Breast epithelium (tissue), 4 donors: ENCODE results near the gene CHST1. TPM values are rescaled to one million over a fixed set of nuclear protein-coding genes. Genes with fewer than 3 reads are reported as not detected.

Experiments
- DNase-seq, 2 donors: peaks; one replicate each; pipeline ENCODE4 v3.0.0-alpha.2; 2019; ENCODE audit warnings: low spot score in 2 of 2
- H3K27ac ChIP-seq, 2 donors: fragments of 200-600 bp; sonication (generic) in 1 of 2; one replicate each; pipeline ENCODE4 v1.5.1; 2016 to 2019; ENCODE audit warnings: mild to moderate bottlenecking in 1 of 2
- H3K27me3 ChIP-seq, 2 donors: fragments of 200-600 bp; sonication (generic) in 1 of 2; one replicate each; pipeline versions ENCODE4 v1.5.1 to v1.6.0; 2017 to 2019; ENCODE audit warnings: control low read depth in 1 of 2, mild to moderate bottlenecking in 1 of 2
- H3K36me3 ChIP-seq: fragments of 200-600 bp; one replicate; pipeline ENCODE4 v1.5.1; 2019
- H3K4me1 ChIP-seq, 2 donors: fragments of 200-600 bp; sonication (generic); one replicate each; pipeline ENCODE4 v1.5.1; 2016 to 2019; ENCODE audit warnings: control low read depth in 1 of 2
- H3K4me3 ChIP-seq, 3 donors: fragments of 200-600 bp; sonication (generic); 1 replicate in 2 of 3; 2 replicates in 1 of 3; pipeline ENCODE4 v1.5.1; 2016 to 2019; ENCODE audit warnings: mild to moderate bottlenecking in 3 of 3, moderate library complexity in 2 of 3
- H3K9me3 ChIP-seq, 2 donors: fragments of 200-600 bp; sonication (generic) in 1 of 2; one replicate each; pipeline ENCODE4 v1.5.1; 2016 to 2019; ENCODE audit warnings: control low read depth in 1 of 2
- POLR2A ChIP-seq: fragments of 450-650 bp; IDR thresholded peaks from one replicate; pipeline ENCODE4 v1.6.1; 2016; ENCODE audit warnings: antibody characterized with exemption, mild to moderate bottlenecking, moderate library complexity
- POLR2AphosphoS5 ChIP-seq, 3 donors: sonication (generic); formaldehyde crosslinking; IDR thresholded peaks; one replicate each; pipeline ENCODE4 v1.6.1; 2017; ENCODE audit warnings: antibody characterized with exemption in 3 of 3
- intact Hi-C: fragments of 100-400 bp; cut with DNase I; formaldehyde crosslinking; loops from one replicate; pipeline ENCODE4 v1.15.1; 2023; ENCODE audit warnings: low total_unique reads
- total RNA-seq, 3 donors: library from RNA; depleted of rRNA; stranded (reverse); fragments of >200 nt; gene quantifications; one replicate each; pipeline ENCODE4 v1.1.0, GENCODE V29; 2016
- TF ChIP-seq, protein P1 (sequence below), 3 donors: fragments of 450-650 bp; IDR thresholded peaks; one replicate each; pipeline ENCODE4 v1.5.1; 2016 to 2017; ENCODE audit warnings: antibody characterized with exemption in 3 of 3, mild to moderate bottlenecking in 3 of 3, moderate library complexity in 3 of 3

CHST1 gene
- total RNA-seq, 3 donors from 2014 or later = 1.8 to 3.6 (median 2.2) TPM

DNA sequence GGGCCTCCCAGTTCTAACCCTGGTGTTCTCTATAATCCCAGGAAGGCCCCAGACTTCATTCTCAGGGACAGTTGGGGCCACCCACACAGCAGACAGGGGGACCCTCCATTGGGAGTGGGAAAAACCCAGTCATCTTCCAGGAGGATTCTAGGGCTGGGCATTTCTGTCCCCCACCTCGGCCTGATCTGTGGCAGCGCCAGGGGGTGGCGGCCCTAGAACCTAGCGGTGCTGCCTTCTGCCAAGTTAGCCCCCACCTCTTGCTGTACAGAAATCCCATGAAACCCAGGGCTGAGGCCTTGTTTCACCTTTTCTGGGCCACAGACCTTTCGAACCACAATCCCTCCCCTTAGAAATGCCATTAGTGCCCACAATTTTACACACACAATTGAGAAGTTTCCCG, 9.6 kb downstream of the CHST1 start:
- no peaks in the 10 kb centered on the region for H3K4me1 ChIP-seq
- TF ChIP-seq, protein P1, sequence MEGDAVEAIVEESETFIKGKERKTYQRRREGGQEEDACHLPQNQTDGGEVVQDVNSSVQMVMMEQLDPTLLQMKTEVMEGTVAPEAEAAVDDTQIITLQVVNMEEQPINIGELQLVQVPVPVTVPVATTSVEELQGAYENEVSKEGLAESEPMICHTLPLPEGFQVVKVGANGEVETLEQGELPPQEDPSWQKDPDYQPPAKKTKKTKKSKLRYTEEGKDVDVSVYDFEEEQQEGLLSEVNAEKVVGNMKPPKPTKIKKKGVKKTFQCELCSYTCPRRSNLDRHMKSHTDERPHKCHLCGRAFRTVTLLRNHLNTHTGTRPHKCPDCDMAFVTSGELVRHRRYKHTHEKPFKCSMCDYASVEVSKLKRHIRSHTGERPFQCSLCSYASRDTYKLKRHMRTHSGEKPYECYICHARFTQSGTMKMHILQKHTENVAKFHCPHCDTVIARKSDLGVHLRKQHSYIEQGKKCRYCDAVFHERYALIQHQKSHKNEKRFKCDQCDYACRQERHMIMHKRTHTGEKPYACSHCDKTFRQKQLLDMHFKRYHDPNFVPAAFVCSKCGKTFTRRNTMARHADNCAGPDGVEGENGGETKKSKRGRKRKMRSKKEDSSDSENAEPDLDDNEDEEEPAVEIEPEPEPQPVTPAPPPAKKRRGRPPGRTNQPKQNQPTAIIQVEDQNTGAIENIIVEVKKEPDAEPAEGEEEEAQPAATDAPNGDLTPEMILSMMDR (IDR thresholded peaks at IDR 0.05) = no peak
- TF ChIP-seq POLR2A = no peak
- TF ChIP-seq POLR2AphosphoS5 (IDR thresholded peaks at IDR 0.05) = no peak
- no peak for DNase-seq
- intact Hi-C loops = no loop called here
- H3K4me3 ChIP-seq = no peak overlapping the region
- H3K27me3 ChIP-seq = peaks cover 0 to 28% of the 10 kb centered on the region in 2 donors
- no peak overlapping the region for H3K27ac ChIP-seq
- H3K36me3 ChIP-seq = no peaks in the 10 kb centered on the region
- H3K9me3 ChIP-seq = no peaks in the 10 kb centered on the region

DNA sequence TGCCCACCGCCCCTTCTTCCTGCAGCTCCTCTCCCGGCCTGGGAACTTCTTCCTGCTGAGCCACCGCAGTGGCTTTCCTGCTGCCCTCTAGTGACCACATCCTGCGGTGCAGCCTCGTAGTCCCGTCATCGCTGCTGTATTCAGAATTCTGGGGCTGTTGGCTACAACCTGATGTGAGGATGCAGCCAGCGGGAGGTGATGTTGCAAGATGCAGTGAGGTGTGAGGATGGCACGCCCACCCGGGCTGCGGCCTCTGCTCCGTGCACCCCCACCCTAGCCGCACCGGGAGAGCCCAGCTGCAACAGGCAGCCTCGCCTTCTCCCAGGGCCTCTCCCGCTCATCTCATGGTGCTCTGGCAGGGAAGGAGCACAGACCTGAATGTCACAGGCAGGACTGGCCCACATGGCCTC, 10.1 kb downstream of the CHST1 start:
- H3K27me3 ChIP-seq = peaks cover 0 to 26% of the 10 kb centered on the region in 2 donors

DNA sequence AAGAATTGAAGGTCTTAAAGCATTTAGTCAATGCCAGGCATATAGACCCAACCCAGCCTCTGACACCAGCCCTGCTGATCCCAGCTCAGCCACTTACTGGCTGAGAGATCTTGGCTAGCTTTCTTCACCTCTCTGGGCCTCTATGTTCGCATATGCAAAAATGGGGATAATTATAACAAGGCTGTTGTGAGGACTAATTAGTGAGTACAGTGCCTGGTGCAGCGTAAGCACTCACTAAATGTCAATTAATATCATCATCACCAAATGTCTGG, 10.5 kb downstream of the CHST1 start:
- DNase-seq = no peak
- no peak overlapping the region for H3K4me3 ChIP-seq
- TF ChIP-seq POLR2A (no peak), POLR2AphosphoS5 (IDR thresholded peaks at IDR 0.05) (no peak)
- TF ChIP-seq, protein P1 (IDR thresholded peaks at IDR 0.05) = no peak
- no peaks in the 10 kb centered on the region for H3K9me3 ChIP-seq
- intact Hi-C loops = no loop called here
- no peaks in the 10 kb centered on the region for H3K4me1 ChIP-seq
- no peaks in the 10 kb centered on the region for H3K36me3 ChIP-seq
- no peak overlapping the region for H3K27ac ChIP-seq
- peaks cover 0 to 26% of the 10 kb centered on the region in 2 donors for H3K27me3 ChIP-seq

More for the DNA sequence above, 10.1 kb downstream of the CHST1 start:
- no peaks in the 10 kb centered on the region for H3K36me3 ChIP-seq
- H3K27ac ChIP-seq = no peak overlapping the region
- H3K4me3 ChIP-seq = no peak overlapping the region
- intact Hi-C loops = no loop called here
- TF ChIP-seq POLR2A = no peak
- TF ChIP-seq, protein P1 (IDR thresholded peaks at IDR 0.05) = peak; percentile 27 to 67 (median 64)
- no peak for TF ChIP-seq POLR2AphosphoS5 (IDR thresholded peaks at IDR 0.05)
- no peaks in the 10 kb centered on the region for H3K9me3 ChIP-seq
- peak; percentile 32 to 72 for DNase-seq
- no peaks in the 10 kb centered on the region for H3K4me1 ChIP-seq

DNA sequence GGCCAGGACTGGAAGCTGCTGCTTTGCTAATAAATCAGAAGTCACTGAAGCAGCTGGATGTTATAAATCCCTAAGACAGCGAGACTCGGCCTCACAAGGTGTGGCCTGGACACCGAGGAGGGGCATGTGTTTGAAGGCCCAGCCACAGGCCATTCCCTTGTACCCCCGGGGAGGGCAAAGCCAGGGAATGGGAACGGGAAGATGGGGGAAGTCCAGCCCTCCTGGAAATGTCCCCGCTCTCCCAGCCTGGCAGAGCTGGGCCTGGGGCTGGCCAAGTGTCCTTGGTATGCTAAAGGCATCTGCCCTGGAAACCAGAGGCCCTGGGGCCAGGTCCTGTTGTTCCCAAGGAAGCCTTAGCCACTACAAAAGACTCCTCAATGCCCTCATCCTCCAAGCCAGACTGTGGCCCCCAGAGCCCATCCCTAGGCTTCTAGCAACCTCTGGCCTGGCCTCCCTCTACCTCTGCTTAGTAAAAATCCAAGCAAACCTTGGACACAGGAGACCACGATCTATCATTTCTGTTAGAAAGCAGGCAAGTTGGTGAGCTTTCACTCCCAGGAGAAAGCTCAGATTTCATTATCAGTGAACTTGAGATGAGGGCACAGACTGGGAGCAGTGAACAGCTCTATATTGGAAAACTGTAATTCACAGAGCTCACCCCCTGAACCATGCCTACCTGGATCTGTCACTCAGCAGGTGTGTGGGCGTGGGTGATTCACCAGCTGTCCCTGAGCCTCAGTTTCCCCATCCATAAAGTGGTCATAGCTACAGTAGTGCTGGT, 11.0 kb downstream of the CHST1 start:
- H3K4me3 ChIP-seq = no peak overlapping the region
- H3K27ac ChIP-seq = no peak overlapping the region
- no peaks in the 10 kb centered on the region for H3K4me1 ChIP-seq
- no peaks in the 10 kb centered on the region for H3K36me3 ChIP-seq
- TF ChIP-seq POLR2A (no peak), POLR2AphosphoS5 (IDR thresholded peaks at IDR 0.05) (no peak)
- TF ChIP-seq, protein P1 (IDR thresholded peaks at IDR 0.05) = no peak
- DNase-seq = no peak
- peaks cover 0 to 27% of the 10 kb centered on the region in 2 donors for H3K27me3 ChIP-seq
- intact Hi-C loops = no loop called here
- no peaks in the 10 kb centered on the region for H3K9me3 ChIP-seq

DNA sequence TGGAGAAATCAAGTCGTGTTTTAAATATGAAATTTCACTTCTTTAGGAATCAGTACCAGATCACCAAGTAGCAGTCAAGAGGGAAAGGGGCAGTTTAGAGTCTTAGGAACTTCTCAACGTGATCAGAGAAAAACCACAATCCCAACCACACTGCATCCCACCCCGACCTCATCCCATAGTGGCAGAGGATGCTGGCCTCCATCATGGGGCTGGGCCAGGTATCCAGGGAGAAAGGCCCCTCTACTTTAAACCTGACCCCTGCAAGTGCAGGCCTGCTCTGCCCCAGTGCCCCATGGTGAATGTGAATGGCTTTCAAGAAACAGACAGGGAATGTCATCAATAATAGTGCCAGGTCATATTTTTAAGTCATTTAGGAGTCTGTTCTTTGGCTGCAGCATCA, 12.1 kb downstream of the CHST1 start:
- no peak overlapping the region for H3K4me3 ChIP-seq
- DNase-seq = no peak
- intact Hi-C loops = no loop called here
- no peaks in the 10 kb centered on the region for H3K36me3 ChIP-seq
- H3K9me3 ChIP-seq = no peaks in the 10 kb centered on the region
- H3K4me1 ChIP-seq = no peaks in the 10 kb centered on the region
- H3K27me3 ChIP-seq = peaks cover 0 to 20% of the 10 kb centered on the region in 2 donors
- TF ChIP-seq POLR2AphosphoS5 (IDR thresholded peaks at IDR 0.05) = no peak
- TF ChIP-seq, protein P1 (IDR thresholded peaks at IDR 0.05) = no peak
- TF ChIP-seq POLR2A = no peak
- H3K27ac ChIP-seq = no peak overlapping the region
